ENCODE data around the gene ITGA6.
A peak's percentile ranks its signal among the peaks of the same experiment; 100 is the strongest.

ITGA6 gene

DNA sequence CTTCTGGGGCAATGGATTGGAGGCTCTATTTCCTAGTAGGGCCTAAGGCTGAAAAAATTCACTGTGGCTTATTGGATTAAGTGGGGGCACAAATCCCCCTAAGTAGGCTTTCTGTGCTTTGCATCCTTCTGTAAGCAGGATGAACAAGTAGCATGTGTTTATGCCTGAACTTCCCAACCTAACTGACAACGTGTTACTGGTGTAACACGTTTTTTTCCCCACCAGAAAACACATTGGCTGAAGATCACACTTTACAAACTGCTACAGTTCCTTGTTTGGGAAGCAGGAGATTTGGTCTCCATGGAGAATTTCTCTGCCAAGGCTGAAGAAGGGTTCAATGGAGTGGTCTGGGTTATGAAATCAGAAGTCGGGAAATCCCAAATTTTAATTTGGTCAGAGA lies 7.2 kb upstream of the ITGA6 start:
- no peak for DNase-seq

DNA sequence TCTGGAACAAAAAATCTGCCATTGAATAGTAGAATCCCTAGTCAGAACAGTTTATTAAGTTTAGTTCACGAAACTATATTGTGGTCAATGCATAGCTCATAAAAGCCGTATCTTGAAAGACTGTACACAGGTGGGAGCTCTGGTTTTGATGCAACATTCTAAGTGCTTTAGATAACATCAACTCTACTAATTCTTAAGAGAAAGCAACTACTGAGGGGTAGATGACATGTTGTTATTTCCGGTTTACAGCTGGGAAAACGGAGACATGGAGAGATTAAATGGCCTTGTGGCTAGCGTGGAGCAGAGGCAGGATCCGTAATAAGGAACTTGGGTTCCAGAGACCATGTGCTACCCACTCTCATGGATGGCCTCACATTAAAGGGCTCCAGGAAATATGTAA lies 4.2 kb upstream of the ITGA6 start:
- no peak for DNase-seq

DNA sequence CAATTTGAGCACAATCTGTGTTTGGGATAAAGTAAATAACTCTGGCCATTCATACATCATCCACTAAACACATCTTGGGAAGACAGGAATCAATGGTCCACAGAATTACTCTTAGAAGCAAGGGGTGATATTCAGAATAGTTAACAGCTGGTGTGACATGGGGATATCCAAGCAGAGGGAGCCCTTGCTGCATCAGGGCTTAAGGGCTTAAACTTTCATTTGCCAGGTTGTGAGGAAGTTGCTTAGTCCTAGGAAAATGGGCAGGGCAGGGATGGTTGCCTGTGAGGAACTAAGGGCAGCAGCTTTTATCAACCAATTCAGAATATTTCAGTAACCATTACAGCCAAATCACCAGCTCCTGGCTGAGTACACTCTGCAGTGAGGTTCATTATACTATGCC lies 2.0 kb upstream of the ITGA6 start:
- DNase-seq, result no peak

DNA sequence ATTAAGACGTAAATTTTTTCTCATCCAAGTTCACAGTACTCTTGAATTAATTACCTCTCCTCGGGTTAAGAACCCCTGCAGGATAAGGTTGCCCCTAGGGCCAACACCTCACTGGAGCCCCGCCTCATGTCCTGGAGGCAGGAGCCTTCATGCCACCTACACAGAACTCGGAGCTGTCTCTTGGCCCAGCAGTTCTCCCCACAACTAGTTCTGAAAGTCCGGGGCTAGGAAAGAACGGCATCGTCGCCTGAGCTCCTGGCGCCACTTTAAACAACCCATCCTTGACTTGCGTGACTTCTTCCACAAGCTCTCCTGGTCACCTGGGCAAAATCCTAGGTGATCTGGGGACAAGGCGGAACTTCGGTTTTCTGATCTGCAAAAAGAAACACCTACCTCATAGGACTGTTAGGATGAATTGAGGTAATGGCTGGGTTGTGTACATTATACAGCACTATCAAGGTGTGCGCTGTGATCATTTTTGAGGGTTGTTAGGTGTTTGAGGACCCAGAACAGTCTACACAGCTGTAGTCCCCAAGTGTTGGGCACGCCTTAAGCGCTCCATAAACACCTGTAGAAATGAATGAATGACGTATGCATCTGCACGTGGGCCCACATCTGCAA lies 641 bp upstream of the ITGA6 start:
- no peak for DNase-seq

DNA sequence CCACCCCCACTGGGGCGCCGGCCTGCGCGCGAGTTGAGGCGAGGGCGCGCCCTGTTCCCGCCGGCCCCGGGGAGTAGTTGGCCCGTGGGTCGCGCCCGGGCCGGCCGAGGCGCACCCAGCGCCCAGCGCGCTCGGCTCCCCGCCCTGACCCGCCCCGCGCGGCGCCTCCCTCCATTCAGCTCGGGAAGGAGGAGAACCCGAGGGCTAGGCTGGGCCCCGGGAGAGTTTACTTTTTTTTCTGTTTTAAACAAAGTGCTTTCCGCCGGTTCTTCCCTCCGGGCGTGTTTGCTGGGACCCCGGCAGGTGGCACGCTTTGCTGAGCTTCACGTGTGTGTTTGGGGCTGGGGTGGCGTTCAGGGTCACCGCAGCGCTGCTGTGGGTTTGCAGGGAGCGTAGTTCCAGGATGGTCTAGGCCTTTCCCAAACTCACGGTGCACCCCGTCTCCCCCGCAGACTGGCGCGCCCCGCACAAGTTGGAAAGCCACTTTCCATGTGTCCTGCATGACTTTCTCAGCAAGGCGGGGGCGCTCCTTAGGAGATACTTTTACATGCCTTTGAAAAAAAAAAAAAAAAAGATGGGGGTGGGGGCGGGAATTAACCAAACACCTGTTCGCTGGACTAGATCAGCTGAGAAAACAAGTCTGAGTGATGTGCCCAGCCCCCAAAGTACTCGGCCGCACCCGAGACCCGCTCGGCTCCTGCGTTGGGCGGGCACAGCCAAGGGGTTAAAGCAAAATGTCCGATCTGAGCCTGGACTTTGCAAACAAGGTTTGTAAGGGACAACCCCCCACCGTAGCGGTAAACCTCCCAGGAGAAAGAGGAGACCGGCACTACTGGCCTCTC lies 825 bp downstream of the ITGA6 start:
- peak; percentile 67 to 73 for DNase-seq

DNA sequence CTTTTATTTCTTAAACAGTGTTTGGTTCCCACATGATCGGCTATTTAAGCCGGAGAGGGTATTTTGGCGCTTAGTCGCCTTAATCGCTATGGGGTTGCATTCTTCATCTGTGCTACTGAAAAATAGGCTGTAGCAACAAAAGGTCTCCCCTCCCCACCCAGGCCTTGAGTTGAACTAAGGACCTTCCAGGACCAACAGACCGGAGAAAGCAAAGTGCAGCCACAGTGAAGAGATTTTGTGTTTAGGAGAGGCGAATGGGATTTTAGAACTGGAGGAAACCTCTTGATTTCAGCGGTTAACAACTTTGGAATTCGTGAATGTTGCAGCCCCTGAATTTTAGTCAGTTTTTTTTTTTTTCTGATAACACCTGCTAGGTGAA lies 1.4 kb downstream of the ITGA6 start:
- DNase-seq, result no peak

DNA sequence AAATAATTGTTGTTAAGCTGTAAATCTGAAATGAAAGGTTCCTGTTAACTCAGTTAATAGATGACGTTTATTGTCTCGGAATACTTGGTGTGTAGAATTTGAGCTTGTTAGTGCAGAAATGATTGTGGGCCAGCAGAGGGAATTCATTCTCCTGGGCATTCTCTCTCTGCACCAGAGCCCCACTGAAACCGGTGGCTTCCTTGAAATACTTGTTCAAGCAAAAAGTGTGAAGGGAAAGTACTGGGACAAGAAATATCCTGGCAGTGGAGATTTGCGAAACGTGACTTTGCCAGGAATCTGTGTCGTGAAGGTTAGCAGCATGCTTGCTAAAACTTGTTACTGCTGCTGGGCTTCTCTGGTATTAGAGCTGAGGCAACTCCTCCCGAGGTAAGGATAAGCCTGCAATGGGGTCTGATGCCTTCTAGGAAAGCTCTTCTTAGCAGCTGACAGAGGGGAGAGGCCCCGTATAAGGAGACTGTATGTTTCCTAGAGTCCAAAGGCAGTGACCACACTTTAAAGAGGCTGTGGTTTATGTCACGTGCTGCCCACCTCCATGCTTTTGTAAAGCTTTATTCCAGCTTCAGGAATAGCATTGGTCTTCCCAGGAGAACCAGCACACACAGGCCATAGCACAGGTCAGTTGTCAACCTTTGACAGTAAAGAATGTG lies 2.0 kb downstream of the ITGA6 start:
- DNase-seq, result no peak

DNA sequence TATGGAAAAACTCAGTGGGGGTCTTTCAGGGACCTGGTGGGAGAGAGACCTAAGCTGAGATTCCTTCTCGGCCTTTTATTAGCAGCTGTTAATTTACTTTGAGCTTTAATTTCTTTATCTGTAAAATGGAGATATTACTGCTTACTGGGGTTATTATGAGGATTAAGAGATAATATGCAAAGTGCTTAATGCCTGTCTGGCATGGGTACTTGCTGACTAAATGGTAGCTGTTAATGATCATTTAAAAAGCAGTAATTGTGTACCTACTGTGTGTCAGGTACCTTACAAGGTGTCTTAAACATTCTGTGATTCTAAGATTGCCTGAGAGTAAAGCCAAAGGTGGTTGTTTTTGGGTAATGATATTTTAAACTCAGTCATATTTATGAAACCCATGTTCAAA lies 2.6 kb downstream of the ITGA6 start:
- no peak for DNase-seq

DNA sequence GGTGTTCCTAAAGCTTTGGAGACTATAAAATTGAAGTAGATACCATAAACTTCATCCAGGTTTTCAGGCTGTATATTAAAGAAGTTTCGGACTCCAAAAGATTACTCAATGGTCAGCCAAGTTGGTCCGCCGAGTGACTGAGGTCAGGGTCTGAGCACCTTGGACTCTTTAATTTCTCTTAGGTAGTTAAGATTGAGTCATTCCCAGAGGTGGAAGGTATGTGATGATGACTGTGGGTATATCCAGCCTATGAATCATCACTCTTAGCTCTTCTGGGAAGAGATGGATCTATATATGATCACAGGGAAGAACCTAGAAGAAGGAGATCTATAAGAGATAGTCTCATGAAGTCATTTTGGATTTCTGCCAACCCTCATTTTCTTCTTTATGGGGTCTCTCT lies 3.3 kb downstream of the ITGA6 start:
- no peak for DNase-seq

DNA sequence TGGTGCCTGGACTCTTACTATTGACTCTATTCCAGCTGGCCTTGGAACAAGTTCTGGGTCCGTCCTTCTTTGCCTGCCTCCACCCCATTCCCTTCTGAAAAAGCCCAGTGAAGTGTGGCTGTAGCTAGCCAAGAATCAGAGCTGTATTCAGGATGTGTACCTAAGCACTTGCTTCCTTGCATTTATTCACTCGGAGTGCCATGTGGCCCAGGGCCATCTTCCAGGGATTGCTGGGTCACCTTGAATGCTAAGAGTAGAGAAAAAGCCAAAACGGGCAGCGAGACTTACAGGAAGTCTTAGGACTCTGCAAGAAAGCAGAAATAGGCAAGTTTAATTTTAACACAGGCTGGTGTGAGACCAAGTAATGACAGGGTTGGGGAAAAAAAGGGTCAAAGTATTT lies 4.1 kb downstream of the ITGA6 start:
- DNase-seq, result no peak

DNA sequence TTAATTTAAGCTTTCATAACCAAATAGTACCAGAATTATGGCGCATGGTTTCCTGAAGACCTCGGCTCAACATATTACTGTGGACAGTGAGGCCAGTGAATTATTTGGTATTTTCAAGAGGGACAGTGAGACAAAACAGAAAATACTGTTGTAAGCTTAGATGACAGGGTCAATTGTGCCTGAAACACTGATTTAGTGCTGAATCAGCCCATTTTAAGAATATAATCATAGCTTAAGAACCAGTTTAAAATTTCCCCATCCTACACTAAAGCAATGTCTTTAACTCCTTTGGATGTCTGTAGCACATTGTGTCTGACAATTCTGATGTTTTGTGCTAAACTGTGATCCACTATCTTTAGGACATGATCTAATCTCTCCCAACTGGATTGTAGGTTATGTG lies 4.6 kb downstream of the ITGA6 start:
- no peak for DNase-seq

DNA sequence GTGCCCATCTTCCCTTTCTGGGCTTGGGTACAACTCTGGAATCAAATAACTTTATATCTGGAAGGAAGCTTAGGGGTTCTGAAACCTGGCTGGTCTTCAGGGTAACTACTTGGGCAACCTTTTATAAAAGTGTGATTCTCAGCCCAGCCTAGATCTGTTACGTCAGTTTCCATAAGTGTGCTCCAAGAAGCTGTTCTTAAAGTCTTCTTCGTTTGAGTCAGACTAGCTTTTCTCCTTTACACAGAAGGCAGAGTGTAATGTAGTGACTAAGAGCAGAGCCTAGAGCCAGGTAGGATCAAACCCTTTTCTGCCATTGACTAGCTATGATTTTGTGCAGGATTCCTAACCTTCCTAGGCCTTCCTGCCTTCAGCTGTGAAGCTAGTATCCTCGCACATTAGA lies 5.8 kb downstream of the ITGA6 start:
- DNase-seq, result no peak

DNA sequence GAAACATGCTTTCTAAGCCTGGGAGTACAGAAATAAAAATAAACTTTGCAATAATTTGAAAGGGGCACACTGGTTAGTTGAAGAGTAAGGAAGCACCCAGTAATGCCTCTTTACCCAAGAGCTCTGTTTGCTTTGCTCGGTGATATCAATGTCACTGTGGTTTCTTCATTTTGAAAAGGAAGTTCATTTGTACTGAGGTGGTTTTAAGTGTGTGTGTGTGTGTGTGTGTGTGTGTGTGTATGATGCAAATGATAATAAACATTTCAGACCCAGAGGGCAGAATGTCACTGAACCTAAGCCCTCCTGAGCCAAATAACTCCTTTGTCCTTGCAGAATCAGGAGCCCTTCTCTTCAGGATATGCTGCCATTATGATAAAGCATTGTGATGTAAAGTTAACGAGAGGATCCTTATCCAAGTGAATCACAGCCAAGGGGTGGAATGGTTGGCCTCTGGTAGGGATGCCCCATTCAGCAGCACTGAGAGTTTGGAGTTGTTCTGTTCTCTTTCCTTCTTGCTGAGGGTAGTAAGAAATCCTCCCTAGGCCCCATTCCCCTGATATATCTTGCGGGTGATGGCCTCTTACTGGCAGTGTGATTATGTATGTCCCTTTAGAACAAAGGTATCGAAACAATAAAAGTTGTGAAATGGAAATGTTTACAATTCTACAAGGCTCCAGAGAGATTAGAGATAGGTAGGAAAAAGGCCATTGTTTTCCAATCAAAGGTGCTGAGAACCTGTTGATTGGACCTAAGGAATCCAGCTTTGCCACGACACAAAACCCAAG lies 7.6 kb downstream of the ITGA6 start:
- DNase-seq, result no peak

DNA sequence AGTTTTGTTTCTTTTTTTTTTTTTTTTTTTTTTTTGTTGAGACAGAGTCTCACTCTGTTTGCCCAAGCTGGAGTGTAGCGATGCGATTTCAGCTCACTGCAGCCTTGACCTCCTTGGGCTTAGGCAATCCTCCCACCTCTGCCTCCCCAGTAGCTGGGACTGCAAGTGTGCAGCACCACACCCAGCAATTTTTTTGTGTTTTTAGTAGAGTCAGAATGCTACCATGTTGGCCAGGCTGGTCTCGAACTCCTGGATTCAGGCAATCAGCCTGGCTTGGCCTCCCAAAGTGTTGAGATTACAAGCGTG lies 8.2 kb downstream of the ITGA6 start:
- DNase-seq, result no peak

DNA sequence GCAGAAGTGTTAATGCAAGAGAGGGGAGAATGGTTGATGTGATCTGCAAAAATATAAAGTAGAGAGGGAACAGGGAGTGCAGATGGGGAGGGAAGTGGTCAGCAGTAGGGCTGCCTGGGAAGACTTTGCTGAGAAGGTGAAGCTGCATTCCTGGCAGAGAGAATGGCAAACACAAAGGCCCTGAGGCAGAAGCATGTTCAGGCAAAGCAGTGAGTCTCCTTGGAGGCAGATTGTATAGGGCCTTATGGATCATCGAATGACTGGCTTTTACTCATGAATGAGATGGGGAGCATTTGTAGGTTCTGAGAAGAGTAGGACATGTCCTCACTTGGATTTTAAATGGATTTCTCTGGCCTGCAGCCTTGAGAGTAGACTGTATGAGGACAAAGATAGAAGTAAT lies 9.5 kb downstream of the ITGA6 start:
- no peak for DNase-seq

DNA sequence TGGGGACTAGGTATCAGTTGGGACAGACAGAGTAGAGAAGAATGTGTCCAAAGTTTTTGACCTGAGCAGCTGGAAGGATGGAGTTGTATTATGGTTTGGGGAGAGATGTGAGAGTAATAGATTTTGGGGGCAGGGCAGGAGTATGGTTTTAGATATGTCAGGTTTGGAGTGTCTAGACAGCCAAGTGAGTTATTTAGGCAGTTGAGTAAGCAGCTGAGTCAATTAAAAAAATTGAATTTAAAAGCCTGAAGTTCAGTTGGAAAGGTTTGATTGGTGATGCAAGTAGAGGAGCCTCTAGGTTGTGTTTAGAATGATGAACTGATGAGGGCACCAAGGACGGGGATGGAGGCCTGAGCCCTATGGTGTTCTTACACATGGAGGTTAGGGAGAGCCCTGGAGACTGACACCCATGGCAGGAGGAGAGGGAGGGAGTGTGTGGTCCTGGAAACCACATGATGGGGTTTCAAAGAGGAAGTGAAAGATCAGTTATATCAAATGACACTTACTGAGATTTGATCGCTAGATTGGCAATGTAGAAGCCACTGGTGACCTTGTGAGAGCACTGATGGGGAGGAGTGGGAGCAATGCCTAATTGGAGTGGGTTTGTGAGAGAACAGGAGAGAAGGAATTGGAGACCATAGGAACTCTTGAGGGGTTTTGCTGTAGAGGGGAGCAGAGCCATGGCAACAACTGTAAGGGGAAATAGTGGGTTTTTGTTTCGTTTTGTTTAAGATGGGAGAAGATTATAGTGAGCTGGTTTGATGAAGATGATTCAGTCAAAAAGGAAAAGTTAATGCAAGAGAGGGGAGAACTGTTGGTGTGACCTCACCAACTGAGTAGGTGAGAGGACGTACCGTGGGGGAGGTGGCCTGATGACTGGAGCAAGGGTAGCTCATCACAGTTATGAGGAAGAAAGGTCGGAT lies 10.3 kb downstream of the ITGA6 start:
- peak; percentile 67 for DNase-seq

DNA sequence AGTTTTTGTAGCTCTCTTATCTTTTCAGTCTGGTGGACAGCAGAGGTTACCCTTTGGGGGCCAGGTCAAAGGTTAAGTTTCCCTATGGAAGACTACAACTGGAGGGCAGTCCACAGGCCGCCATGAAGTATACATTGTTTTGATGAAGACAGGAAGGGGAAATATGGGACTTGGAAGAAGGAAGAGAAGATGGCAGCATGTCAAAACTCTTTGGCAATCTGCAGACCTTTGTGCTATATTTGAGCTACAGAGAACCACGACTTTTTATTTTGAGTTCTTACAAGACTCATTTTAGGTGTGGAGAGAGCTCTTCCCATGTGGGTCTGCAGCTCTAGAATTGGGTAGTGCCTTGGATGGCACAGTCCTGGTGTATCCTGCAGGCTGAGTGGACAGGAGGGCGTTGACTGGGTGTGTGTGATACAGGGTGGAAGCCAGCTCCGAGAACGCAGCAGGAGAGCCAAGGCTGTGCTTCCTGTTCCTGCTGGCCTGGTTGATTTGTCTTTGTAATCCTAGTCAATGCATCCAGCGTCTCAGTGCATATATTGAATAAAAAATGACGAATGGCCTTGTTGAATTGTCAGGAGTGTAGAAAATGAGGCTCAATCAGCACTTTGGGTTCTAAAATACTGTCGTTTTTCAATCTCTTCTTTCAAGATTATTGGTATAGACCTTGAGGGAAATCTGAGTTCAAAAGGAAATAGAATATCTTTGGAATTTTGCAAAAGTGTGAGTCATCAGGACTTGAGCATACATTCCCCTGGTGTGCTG lies 11.5 kb downstream of the ITGA6 start:
- no peak for DNase-seq

DNA sequence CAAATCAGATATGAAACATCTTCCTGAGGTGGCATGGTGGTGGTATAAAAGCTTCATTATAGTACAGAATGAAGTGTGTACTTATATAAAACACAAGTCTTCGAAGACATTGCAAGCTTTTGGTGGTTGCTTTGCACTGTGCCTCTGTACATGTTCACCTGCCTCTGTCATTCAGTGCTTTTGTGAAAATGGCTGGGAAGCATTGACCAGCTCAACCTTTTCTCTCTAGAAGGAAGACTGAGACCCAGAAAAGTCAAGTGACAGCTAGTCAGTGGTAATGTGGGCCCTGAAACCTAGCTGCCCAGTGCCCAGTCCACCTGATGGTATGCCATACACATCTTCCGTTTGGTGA lies 12.1 kb downstream of the ITGA6 start:
- DNase-seq, result no peak

DNA sequence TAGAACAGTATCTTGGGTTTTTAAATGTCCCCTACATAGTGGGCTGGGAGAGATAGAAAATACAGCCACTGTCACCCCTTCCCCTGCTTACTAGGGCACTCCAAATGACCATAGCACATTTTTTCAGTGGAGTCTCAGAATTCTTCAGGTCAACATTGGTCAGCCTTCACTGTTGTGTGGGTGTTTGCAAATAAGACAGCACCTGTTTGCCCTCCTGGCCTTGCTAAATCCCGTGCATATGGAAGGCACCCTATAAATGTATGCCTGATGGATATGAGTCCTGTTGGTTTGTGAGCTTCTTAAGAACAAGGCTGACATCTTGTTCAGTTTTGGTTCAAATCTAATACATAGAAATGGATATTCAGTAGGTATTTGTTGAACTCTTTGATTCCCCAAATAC lies 12.5 kb downstream of the ITGA6 start:
- DNase-seq, result no peak

DNA sequence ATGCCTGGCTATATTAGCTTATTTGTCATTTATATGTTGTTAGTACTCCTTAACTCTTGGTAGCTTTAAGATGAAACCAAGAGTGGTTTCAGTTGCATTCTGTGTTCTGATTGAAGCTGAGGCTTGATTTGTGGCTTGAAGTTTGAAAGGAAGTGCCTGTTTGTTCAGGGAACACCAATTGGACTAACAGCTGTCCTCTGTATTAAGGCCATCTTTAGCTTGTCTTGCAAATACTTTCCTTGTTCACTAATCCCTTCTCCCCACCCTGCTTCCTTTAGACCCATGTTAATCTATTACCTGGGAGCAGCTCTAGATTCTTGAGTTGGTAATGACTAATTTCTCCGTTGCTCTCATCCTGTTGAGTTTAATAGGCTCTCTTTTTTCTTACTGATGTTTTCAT lies 13.4 kb downstream of the ITGA6 start:
- DNase-seq, result no peak

DNA sequence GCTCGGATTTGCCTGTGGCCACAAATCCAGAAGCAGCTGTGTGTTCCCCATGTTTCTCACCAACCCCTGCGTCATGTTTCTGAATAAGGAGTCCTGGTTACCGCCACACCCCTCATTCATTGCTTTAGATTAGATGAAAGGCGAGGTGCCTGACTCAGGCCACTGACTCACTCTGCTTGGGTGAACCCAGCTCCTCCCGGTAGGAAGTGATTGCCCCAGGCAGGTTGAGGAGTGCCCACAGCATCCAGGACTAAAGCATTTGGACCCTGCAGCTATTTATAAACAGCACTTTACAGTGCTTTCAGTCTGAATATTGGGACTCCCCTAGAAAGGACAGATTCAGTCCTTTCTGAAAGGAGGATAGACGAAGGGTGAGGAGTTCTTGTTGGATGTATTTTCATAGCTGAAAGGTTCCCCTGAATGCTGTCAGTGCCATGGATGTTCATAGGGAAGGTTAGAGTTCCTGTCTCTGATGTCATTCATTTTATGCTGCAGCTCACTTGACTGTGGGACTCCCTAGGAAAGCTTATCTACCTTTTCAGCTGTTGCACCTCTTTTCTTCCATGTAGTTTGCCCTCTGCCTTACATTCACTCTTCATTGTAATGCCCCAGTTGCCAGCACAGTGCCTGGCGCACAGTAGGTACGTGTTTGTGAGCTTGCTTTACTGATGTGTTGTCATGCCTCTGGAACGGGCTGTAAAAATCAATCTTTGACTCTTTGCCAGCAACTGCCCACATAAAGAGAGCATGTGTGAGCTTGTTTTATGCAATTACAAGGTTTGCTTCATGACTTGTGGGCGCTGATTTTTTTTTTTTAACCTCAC lies 14.9 kb downstream of the ITGA6 start:
- peak; percentile 75 to 76 for DNase-seq

Measured in activated T-cell treated with anti-CD3 and anti-CD28 coated beads, Interleukin-2, amount 50 U/mL, for 48 hours (primary cell).